H9 (cell line): Measurements from ENCODE around the gene SF3A1. TPM values are rescaled to one million over a fixed set of nuclear protein-coding genes. Genes with fewer than 3 reads are reported as not detected.
A peak's percentile ranks its signal among the peaks of the same experiment; 100 is the strongest.

Experiments used
- DNase-seq: peaks from one replicate; pipeline ENCODE4 v3.0.0-alpha.2; 2017
- H2AFZ ChIP-seq: one replicate; pipeline ENCODE4 v1.6.1; 2013; ENCODE audit warnings: mild to moderate bottlenecking, low read length, control low read depth, moderate library complexity
- H2AK5ac ChIP-seq: 2 replicates; pipeline ENCODE4 v1.6.1; 2013; ENCODE audit warnings: low read length, control low read depth, mixed read lengths; ENCODE audit not compliant: insufficient read length
- H2BK120ac ChIP-seq: one replicate; pipeline ENCODE4 v1.6.1; 2013; ENCODE audit warnings: low read depth, mild to moderate bottlenecking, low read length, control low read depth, inconsistent platforms; ENCODE audit not compliant: poor library complexity, severe bottlenecking
- H2BK12ac ChIP-seq: 2 replicates; pipeline ENCODE4 v1.6.1; 2013; ENCODE audit warnings: low read length, control low read depth, mixed read lengths, low read depth; ENCODE audit not compliant: insufficient read length
- H2BK15ac ChIP-seq: 2 replicates; pipeline ENCODE4 v1.6.1; 2013; ENCODE audit warnings: low read depth, low read length, control low read depth
- H2BK20ac ChIP-seq: one replicate; pipeline ENCODE4 v1.6.1; 2013; ENCODE audit warnings: low read depth, mild to moderate bottlenecking, low read length, control low read depth, inconsistent platforms; ENCODE audit not compliant: poor library complexity, severe bottlenecking
- H2BK5ac ChIP-seq: 2 replicates; pipeline ENCODE4 v1.6.1; 2013; ENCODE audit warnings: low read length, control low read depth, mixed read lengths; ENCODE audit not compliant: insufficient read length
- H3K14ac ChIP-seq: 2 replicates; pipeline ENCODE4 v1.6.1; 2013; ENCODE audit warnings: low read length, control low read depth; ENCODE audit not compliant: insufficient read depth
- H3K18ac ChIP-seq: 2 replicates; pipeline ENCODE4 v1.6.1; 2013; ENCODE audit warnings: low read depth, mild to moderate bottlenecking, mixed read lengths, low read length, control low read depth; ENCODE audit not compliant: insufficient read length
- H3K23ac ChIP-seq: 2 replicates; pipeline ENCODE4 v1.6.1; 2013; ENCODE audit warnings: low read length, control low read depth, mixed read lengths, low read depth; ENCODE audit not compliant: insufficient read length
- H3K23me2 ChIP-seq: 2 replicates; pipeline ENCODE4 v1.6.1; 2013; ENCODE audit warnings: low read depth, mild to moderate bottlenecking, mixed read lengths, low read length, control low read depth; ENCODE audit not compliant: insufficient read length, poor library complexity, severe bottlenecking
- H3K27ac ChIP-seq: 2 replicates; pipeline ENCODE4 v1.5.1; 2013; ENCODE audit warnings: low read length, control low read depth, mixed read lengths, low read depth; ENCODE audit not compliant: insufficient read length
- H3K27me3 ChIP-seq: 2 replicates; pipeline ENCODE4 v1.6.1; 2013; ENCODE audit warnings: low read length, control low read depth, inconsistent platforms; ENCODE audit not compliant: insufficient read depth
- H3K4ac ChIP-seq: 2 replicates; pipeline ENCODE4 v1.6.1; 2013; ENCODE audit warnings: low read depth, mild to moderate bottlenecking, control low read depth, inconsistent platforms, low read length, moderate library complexity
- H3K4me1 ChIP-seq: 2 replicates; pipeline ENCODE4 v1.6.1; 2013; ENCODE audit warnings: low read length, control low read depth, inconsistent platforms; ENCODE audit not compliant: insufficient read depth
- H3K4me2 ChIP-seq: 2 replicates; pipeline ENCODE4 v1.6.1; 2013; ENCODE audit warnings: low read length, control low read depth, mixed read lengths; ENCODE audit not compliant: insufficient read length, insufficient read depth
- H3K56ac ChIP-seq: 2 replicates; pipeline ENCODE4 v1.6.1; 2013; ENCODE audit warnings: low read depth, mild to moderate bottlenecking, mixed read lengths, low read length, control low read depth; ENCODE audit not compliant: insufficient read length
- H3K79me1 ChIP-seq: 2 replicates; pipeline ENCODE4 v1.6.1; 2013; ENCODE audit warnings: low read depth, mild to moderate bottlenecking, moderate library complexity, low read length, control low read depth, inconsistent platforms; ENCODE audit not compliant: insufficient read depth, poor library complexity, severe bottlenecking
- H3K79me2 ChIP-seq: 2 replicates; pipeline ENCODE4 v1.6.1; 2013; ENCODE audit warnings: low read length, control low read depth, inconsistent platforms; ENCODE audit not compliant: insufficient read depth
- H3K9ac ChIP-seq: 2 replicates; pipeline ENCODE4 v1.6.1; 2013; ENCODE audit warnings: low read length, control low read depth, mixed read lengths; ENCODE audit not compliant: insufficient read length; ENCODE audit errors: extremely low read depth
- H3K9me3 ChIP-seq: one replicate; pipeline ENCODE4 v1.6.1; 2013; ENCODE audit warnings: low read depth, low read length, inconsistent platforms; ENCODE audit not compliant: control insufficient read depth
- H3T11ph ChIP-seq: one replicate; pipeline ENCODE4 v1.6.1; 2013; ENCODE audit warnings: mild to moderate bottlenecking, low read length, control low read depth, inconsistent platforms
- H4K20me1 ChIP-seq: one replicate; pipeline ENCODE4 v1.6.1; 2013; ENCODE audit not compliant: control insufficient read depth, insufficient read length, insufficient read depth
- H4K5ac ChIP-seq: 2 replicates; pipeline ENCODE4 v1.6.1; 2013; ENCODE audit warnings: low read depth, mild to moderate bottlenecking, mixed read lengths, low read length, control low read depth; ENCODE audit not compliant: insufficient read length
- H4K8ac ChIP-seq: replicated peaks from 2 replicates; pipeline ENCODE4 v1.6.1; 2013; ENCODE audit warnings: low read length, control low read depth, mixed read lengths, low read depth; ENCODE audit not compliant: insufficient read length
- H4K91ac ChIP-seq: 2 replicates; pipeline ENCODE4 v1.6.1; 2013; ENCODE audit warnings: low read depth, mild to moderate bottlenecking, moderate library complexity, mixed read lengths, low read length, control low read depth; ENCODE audit not compliant: insufficient read length
- H3K27ac Mint-ChIP-seq, 3 experiments: 2 replicates in 2 of 3; 3 replicates in 1 of 3; pipeline ENCODE4 v1.8.0; 2020 to 2021; ENCODE audit warnings: mixed read lengths in 3 of 3, mild to moderate bottlenecking in 1 of 3, moderate library complexity in 1 of 3
- H3K27me3 Mint-ChIP-seq: 2 replicates; pipeline ENCODE4 v1.8.0; 2021; ENCODE audit warnings: low read depth, mild to moderate bottlenecking, moderate library complexity, mixed read lengths
- H3K36me3 Mint-ChIP-seq, 3 experiments: 2 replicates in 2 of 3; 3 replicates in 1 of 3; pipeline ENCODE4 v1.8.0; 2020 to 2021; ENCODE audit warnings: low read depth in 3 of 3, mixed read lengths in 3 of 3; ENCODE audit not compliant: insufficient read depth in 1 of 3
- H3K4me1 Mint-ChIP-seq, 2 experiments: 2 replicates each; pipeline ENCODE4 v1.8.0; 2020; ENCODE audit warnings: mixed read lengths in 2 of 2
- H3K4me3 Mint-ChIP-seq, 2 experiments: 2 replicates in 1 of 2; 3 replicates in 1 of 2; pipeline ENCODE4 v1.8.0; 2020 to 2021; ENCODE audit warnings: mild to moderate bottlenecking in 2 of 2, mixed read lengths in 2 of 2, moderate library complexity in 1 of 2
- H3K9me3 Mint-ChIP-seq, 2 experiments: 2 replicates in 1 of 2; 3 replicates in 1 of 2; pipeline ENCODE4 v1.8.0; 2020; ENCODE audit warnings: mild to moderate bottlenecking in 2 of 2, mixed read lengths in 2 of 2, moderate library complexity in 1 of 2
- WGBS: extraction: QIAGEN DNeasy Blood & Tissue Kit; methylation state at CpG from one replicate; pipeline ENCODE4 v1.1.7; 2013; ENCODE audit warnings: missing lambda C conversion rate, low lambda C conversion rate, mixed read lengths; ENCODE audit not compliant: insufficient read length; ENCODE audit errors: extremely low coverage; 5-methylcytosine and 5-hydroxymethylcytosine counted together
- total RNA-seq: library from RNA; stranded (reverse); gene quantifications from 2 replicates; pipeline ENCODE4 v1.2.1, GENCODE V29; 2021
- TF ChIP-seq, protein P1 (sequence below): fragments of 200-600 bp; sonication (generic); conservative IDR thresholded peaks from 3 replicates; pipeline ENCODE4 v1.8.0; 2021; ENCODE audit warnings: antibody characterized with exemption, mild to moderate bottlenecking

The SF3A1 gene
- total RNA-seq, 1 experiment from 2014 or later: 225 TPM

DNA sequence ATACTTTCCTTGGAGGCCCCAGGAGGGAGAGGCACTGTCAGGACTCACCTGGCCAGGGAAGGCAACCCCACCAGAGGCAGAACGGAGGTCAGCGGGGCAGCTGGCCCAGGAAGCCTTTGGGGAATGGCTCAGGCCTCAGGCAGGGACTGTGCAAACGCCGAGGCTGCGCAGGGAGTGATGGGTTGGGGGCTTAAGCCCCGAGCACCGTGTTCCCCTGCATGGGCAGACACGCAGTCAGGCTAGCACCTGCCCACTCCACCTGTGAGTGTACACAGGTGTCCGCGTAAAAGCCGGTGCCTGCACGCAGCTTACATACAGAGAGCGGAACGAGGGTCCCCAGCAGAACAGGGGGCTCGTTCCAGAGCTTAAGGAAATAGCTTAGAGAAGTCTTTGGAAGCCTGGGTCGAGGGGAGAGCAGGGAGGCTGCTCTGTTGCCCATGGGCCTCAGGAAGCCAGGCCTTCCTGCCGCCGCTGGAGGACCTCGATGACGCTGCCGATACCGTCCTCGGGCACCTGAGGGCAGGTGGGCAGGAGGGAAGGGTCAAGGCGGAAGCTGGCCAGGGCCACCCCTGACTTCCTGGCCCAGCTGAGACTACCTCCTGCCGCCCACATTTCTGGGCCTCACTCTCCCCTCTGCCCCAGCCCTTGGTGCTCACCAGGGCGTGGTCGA, 71.4 kb downstream of the SF3A1 start:
- TF ChIP-seq, protein P1, sequence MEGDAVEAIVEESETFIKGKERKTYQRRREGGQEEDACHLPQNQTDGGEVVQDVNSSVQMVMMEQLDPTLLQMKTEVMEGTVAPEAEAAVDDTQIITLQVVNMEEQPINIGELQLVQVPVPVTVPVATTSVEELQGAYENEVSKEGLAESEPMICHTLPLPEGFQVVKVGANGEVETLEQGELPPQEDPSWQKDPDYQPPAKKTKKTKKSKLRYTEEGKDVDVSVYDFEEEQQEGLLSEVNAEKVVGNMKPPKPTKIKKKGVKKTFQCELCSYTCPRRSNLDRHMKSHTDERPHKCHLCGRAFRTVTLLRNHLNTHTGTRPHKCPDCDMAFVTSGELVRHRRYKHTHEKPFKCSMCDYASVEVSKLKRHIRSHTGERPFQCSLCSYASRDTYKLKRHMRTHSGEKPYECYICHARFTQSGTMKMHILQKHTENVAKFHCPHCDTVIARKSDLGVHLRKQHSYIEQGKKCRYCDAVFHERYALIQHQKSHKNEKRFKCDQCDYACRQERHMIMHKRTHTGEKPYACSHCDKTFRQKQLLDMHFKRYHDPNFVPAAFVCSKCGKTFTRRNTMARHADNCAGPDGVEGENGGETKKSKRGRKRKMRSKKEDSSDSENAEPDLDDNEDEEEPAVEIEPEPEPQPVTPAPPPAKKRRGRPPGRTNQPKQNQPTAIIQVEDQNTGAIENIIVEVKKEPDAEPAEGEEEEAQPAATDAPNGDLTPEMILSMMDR: no peak

More for the DNA sequence above, 71.4 kb downstream of the SF3A1 start:
- Histone ChIP-seq H3K9me3 (no peaks in the 10 kb centered on the region), H2AFZ (no peak overlapping the region), H4K8ac (no peak overlapping the region), H3K56ac (no peak overlapping the region), H3K4me2 (no peak overlapping the region), H4K5ac (no peak overlapping the region), H2BK15ac (no peak overlapping the region), H2BK12ac (no peak overlapping the region), H2BK120ac (no peak overlapping the region), H3K79me2 (no peaks in the 10 kb centered on the region), H3K4me1 (no peaks in the 10 kb centered on the region; the same call in 1 of the 2 replicates), H2BK20ac (no peak overlapping the region), H3T11ph (no peak overlapping the region), H3K14ac (no peak overlapping the region; the same call in 1 of the 2 replicates), H3K27me3 (no peaks in the 10 kb centered on the region), H3K23me2 (peaks cover 8% of the 10 kb centered on the region), H4K20me1 (no peaks in the 10 kb centered on the region), H3K27ac (no peak overlapping the region), H3K4ac (no peak overlapping the region), H3K9ac (no peak overlapping the region), H2AK5ac (no peak overlapping the region), H3K23ac (no peak overlapping the region), H3K18ac (no peak overlapping the region), H4K91ac (no peak overlapping the region), H2BK5ac (no peak overlapping the region), H3K79me1 (no peaks in the 10 kb centered on the region)
- Mint-ChIP-seq H3K27me3 (no peaks in the 10 kb centered on the region), H3K36me3 (peaks cover 0 to 2% (median 0%) of the 10 kb centered on the region in 3 experiments; a peak in 1 of 7 replicates), H3K4me1 (peaks cover 5 to 11% of the 10 kb centered on the region in 2 experiments), H3K4me3 (no peak overlapping the region), H3K9me3 (no peaks in the 10 kb centered on the region), H3K27ac (0 out of 7 replicates have a peak overlapping the region, but pooled peaks of 1 of the 3 experiments have one; percentile 59)
- WGBS: no CpG with 5 or more reads among the region's 27 CpGs
- no peak for DNase-seq
